T-helper 17 cell (primary cell): Measurements from ENCODE around the gene NAALADL2. TPM values are rescaled to one million over a fixed set of nuclear protein-coding genes. Genes with fewer than 3 reads are reported as not detected.
"Not testable (repeated sequence)": the region's sequence is repeated elsewhere in the genome, so short reads cannot be mapped to it uniquely, and the experiment has no call there.

Source experiments
- ATAC-seq: fragments of 150-1000 bp; cut with Tn5 transposase; 2 replicates; pipeline ENCODE4 v1.10.0; 2021; ENCODE audit warnings: mild to moderate bottlenecking, moderate library complexity
- DNase-seq, 3 donors: peaks; one replicate each; pipeline versions ENCODE4 v3.0.0 to v3.0.0-alpha.2; 2020 to 2021
- H3K9me3 ChIP-seq: one replicate; pipeline ENCODE4 v1.7.0; 2013; ENCODE audit warnings: low read length, mild to moderate bottlenecking; ENCODE audit not compliant: control insufficient read depth, poor library complexity, severe bottlenecking
- H3K27ac Mint-ChIP-seq: one replicate; pipeline ENCODE4 v1.8.0; 2022; ENCODE audit warnings: mild to moderate bottlenecking, moderate library complexity, mixed read lengths
- H3K27me3 Mint-ChIP-seq: one replicate; pipeline ENCODE4 v1.8.0; 2022; ENCODE audit warnings: mixed read lengths
- H3K36me3 Mint-ChIP-seq: one replicate; pipeline ENCODE4 v1.8.0; 2022; ENCODE audit warnings: low read depth, mixed read lengths
- H3K4me1 Mint-ChIP-seq: one replicate; pipeline ENCODE4 v1.8.0; 2022; ENCODE audit warnings: mild to moderate bottlenecking, mixed read lengths
- H3K4me3 Mint-ChIP-seq: one replicate; pipeline ENCODE4 v1.8.0; 2022; ENCODE audit warnings: mild to moderate bottlenecking, moderate library complexity, mixed read lengths
- total RNA-seq, 4 donors: library from RNA in 2 of 4; stranded (reverse) in 2 of 4; gene quantifications; one replicate each; pipeline ENCODE4 v1.2.3 and lab custom pipeline; 2022 to 2026

Gene NAALADL2
- total RNA-seq, 2 donors from 2014 or later, result not detected

- Mint-ChIP-seq H3K4me3 (no peak overlapping the region), H3K4me1 (no peaks in the 10 kb centered on the region), H3K36me3 (no peaks in the 10 kb centered on the region), H3K27ac (no peak overlapping the region), H3K27me3 (no peaks in the 10 kb centered on the region)
- no peak for DNase-seq
- H3K9me3 ChIP-seq, result no peaks in the 10 kb centered on the region
- ATAC-seq, result no peak
Observed at GRCh38 chr3:175502155-175502554, 643.0 kb downstream of the NAALADL2 start.

- Mint-ChIP-seq H3K4me1 (no peaks in the 10 kb centered on the region), H3K27me3 (no peaks in the 10 kb centered on the region), H3K27ac (no peak overlapping the region), H3K36me3 (no peaks in the 10 kb centered on the region), H3K4me3 (no peak overlapping the region)
- DNase-seq (no peak), ATAC-seq (no peak)
- no peaks in the 10 kb centered on the region for H3K9me3 ChIP-seq
Observed at GRCh38 chr3:175511219-175511785, 652.2 kb downstream of the NAALADL2 start.

GRCh38 chr3:175512700-175513099 lies 653.6 kb downstream of the NAALADL2 start:
- Mint-ChIP-seq H3K4me3 (no peak overlapping the region), H3K27ac (no peak overlapping the region), H3K27me3 (no peaks in the 10 kb centered on the region), H3K36me3 (no peaks in the 10 kb centered on the region), H3K4me1 (no peaks in the 10 kb centered on the region)
- DNase-seq, result no peak
- H3K9me3 ChIP-seq, result no peaks in the 10 kb centered on the region
- no peak for ATAC-seq

GRCh38 chr3:175518459-175518858 lies 659.3 kb downstream of the NAALADL2 start:
- Mint-ChIP-seq H3K27me3 (no peaks in the 10 kb centered on the region), H3K36me3 (no peaks in the 10 kb centered on the region), H3K4me1 (no peaks in the 10 kb centered on the region), H3K27ac (no peak overlapping the region), H3K4me3 (no peak overlapping the region)
- DNase-seq (no peak), ATAC-seq (no peak)
- H3K9me3 ChIP-seq, result no peaks in the 10 kb centered on the region

- no peaks in the 10 kb centered on the region for H3K4me1 Mint-ChIP-seq
- DNase-seq (no peak), ATAC-seq (no peak)
- no peaks in the 10 kb centered on the region for H3K27me3 Mint-ChIP-seq
- H3K36me3 Mint-ChIP-seq, result no peaks in the 10 kb centered on the region
- no peaks in the 10 kb centered on the region for H3K9me3 ChIP-seq
- no peak overlapping the region for H3K27ac Mint-ChIP-seq
- no peak overlapping the region for H3K4me3 Mint-ChIP-seq
Observed at GRCh38 chr3:175521406-175521805, 662.3 kb downstream of the NAALADL2 start.

GRCh38 chr3:175526191-175526590 lies 667.1 kb downstream of the NAALADL2 start:
- Mint-ChIP-seq H3K27me3 (no peaks in the 10 kb centered on the region), H3K27ac (no peak overlapping the region), H3K4me1 (no peaks in the 10 kb centered on the region), H3K36me3 (no peaks in the 10 kb centered on the region), H3K4me3 (no peak overlapping the region)
- H3K9me3 ChIP-seq, result no peaks in the 10 kb centered on the region
- ATAC-seq, result no peak
- no peak for DNase-seq

- no peak overlapping the region for H3K4me3 Mint-ChIP-seq
- ATAC-seq (no peak), DNase-seq (no peak)
- no peaks in the 10 kb centered on the region for H3K36me3 Mint-ChIP-seq
- H3K4me1 Mint-ChIP-seq, result no peaks in the 10 kb centered on the region
- H3K9me3 ChIP-seq, result no peaks in the 10 kb centered on the region
- H3K27me3 Mint-ChIP-seq, result no peaks in the 10 kb centered on the region
- H3K27ac Mint-ChIP-seq, result no peak overlapping the region
Observed at GRCh38 chr3:175526609-175527280, 667.6 kb downstream of the NAALADL2 start.

GRCh38 chr3:175528693-175529092 lies 669.6 kb downstream of the NAALADL2 start:
- not testable (repeated sequence) for H3K4me1 Mint-ChIP-seq, ATAC-seq

GRCh38 chr3:175535351-175535750 lies 676.2 kb downstream of the NAALADL2 start:
- H3K4me1 Mint-ChIP-seq, result no peaks in the 10 kb centered on the region
- no peaks in the 10 kb centered on the region for H3K36me3 Mint-ChIP-seq
- no peaks in the 10 kb centered on the region for H3K27me3 Mint-ChIP-seq
- no peak for DNase-seq
- no peak overlapping the region for H3K27ac Mint-ChIP-seq
- H3K4me3 Mint-ChIP-seq, result no peak overlapping the region
- no peaks in the 10 kb centered on the region for H3K9me3 ChIP-seq
- ATAC-seq, result no peak

More at GRCh38 chr3:175528693-175529092, 669.6 kb downstream of the NAALADL2 start:
- not testable (repeated sequence) for H3K27me3 Mint-ChIP-seq, DNase-seq, H3K9me3 ChIP-seq, H3K36me3 Mint-ChIP-seq, H3K4me3 Mint-ChIP-seq, H3K27ac Mint-ChIP-seq

GRCh38 chr3:175546115-175546514 lies 687.0 kb downstream of the NAALADL2 start:
- Mint-ChIP-seq H3K27me3 (no peaks in the 10 kb centered on the region), H3K27ac (no peak overlapping the region)
- DNase-seq, result no peak

GRCh38 chr3:175552929-175553328 lies 693.8 kb downstream of the NAALADL2 start:
- no peak overlapping the region for H3K4me3 Mint-ChIP-seq
- no peaks in the 10 kb centered on the region for H3K27me3 Mint-ChIP-seq
- H3K27ac Mint-ChIP-seq, result no peak overlapping the region
- no peaks in the 10 kb centered on the region for H3K36me3 Mint-ChIP-seq
- DNase-seq (no peak), ATAC-seq (no peak)
- H3K9me3 ChIP-seq, result no peaks in the 10 kb centered on the region
- no peaks in the 10 kb centered on the region for H3K4me1 Mint-ChIP-seq

More at GRCh38 chr3:175546115-175546514, 687.0 kb downstream of the NAALADL2 start:
- no peaks in the 10 kb centered on the region for H3K4me1 Mint-ChIP-seq
- no peak for ATAC-seq
- H3K36me3 Mint-ChIP-seq, result no peaks in the 10 kb centered on the region
- H3K9me3 ChIP-seq, result no peaks in the 10 kb centered on the region
- H3K4me3 Mint-ChIP-seq, result no peak overlapping the region

- no peaks in the 10 kb centered on the region for H3K27me3 Mint-ChIP-seq
- ATAC-seq (no peak), DNase-seq (no peak)
- no peaks in the 10 kb centered on the region for H3K36me3 Mint-ChIP-seq
- H3K4me3 Mint-ChIP-seq, result no peak overlapping the region
- no peaks in the 10 kb centered on the region for H3K4me1 Mint-ChIP-seq
- H3K27ac Mint-ChIP-seq, result no peak overlapping the region
- H3K9me3 ChIP-seq, result no peaks in the 10 kb centered on the region
Observed at GRCh38 chr3:175554801-175555200, 695.7 kb downstream of the NAALADL2 start.

GRCh38 chr3:175558261-175558660 lies 699.1 kb downstream of the NAALADL2 start:
- Mint-ChIP-seq H3K27ac (no peak overlapping the region), H3K4me1 (no peaks in the 10 kb centered on the region), H3K27me3 (no peaks in the 10 kb centered on the region), H3K36me3 (no peaks in the 10 kb centered on the region), H3K4me3 (no peak overlapping the region)
- no peaks in the 10 kb centered on the region for H3K9me3 ChIP-seq
- no peak for DNase-seq
- no peak for ATAC-seq

GRCh38 chr3:175564363-175564762 lies 705.2 kb downstream of the NAALADL2 start:
- H3K27me3 Mint-ChIP-seq, result no peaks in the 10 kb centered on the region
- no peak overlapping the region for H3K4me3 Mint-ChIP-seq
- no peaks in the 10 kb centered on the region for H3K4me1 Mint-ChIP-seq
- no peaks in the 10 kb centered on the region for H3K36me3 Mint-ChIP-seq
- DNase-seq (no peak), ATAC-seq (no peak)
- H3K27ac Mint-ChIP-seq, result no peak overlapping the region
- no peaks in the 10 kb centered on the region for H3K9me3 ChIP-seq
